Measurements from ENCODE around the gene SPACA4. TPM values are rescaled to one million over a fixed set of nuclear protein-coding genes. Genes with fewer than 3 reads are reported as not detected.

Gene SPACA4
- total RNA-seq, 1 experiment from 2014 or later = not detected

DNA sequence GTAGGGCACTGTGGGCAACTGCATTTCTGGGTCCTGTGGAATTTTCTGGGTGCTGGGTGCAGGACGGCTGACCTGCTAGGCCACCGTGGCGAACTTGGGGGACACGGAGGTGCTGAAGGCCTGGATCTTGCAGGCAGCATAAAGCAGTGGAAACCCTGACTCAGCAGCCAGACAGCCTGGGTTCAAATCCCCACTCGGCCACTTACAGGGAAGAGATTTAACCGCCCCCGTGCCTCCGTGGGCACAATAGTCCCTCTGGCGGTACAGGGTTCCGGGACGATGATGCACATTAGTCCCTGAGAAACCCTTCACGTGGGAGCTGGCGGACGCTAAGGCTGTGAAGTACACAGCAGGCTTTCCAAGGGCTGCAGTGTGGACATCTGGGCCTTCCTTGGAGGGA, 5.3 kb downstream of the SPACA4 start:
- no peak overlapping the region for H3K56ac ChIP-seq (ENCODE audit: insufficient read length, low read depth, low read length)
- no CpG with 5 or more reads among the region's 14 CpGs for WGBS (ENCODE audit: extremely low coverage, insufficient read length, low lambda C conversion rate)

More for the DNA sequence above, 5.3 kb downstream of the SPACA4 start:
- Histone ChIP-seq H4K91ac (ENCODE audit: insufficient read length, low read depth, low read length) (no peak overlapping the region), H2BK120ac (ENCODE audit: low read depth, low read length, poor library complexity, severe bottlenecking) (no peak overlapping the region), H3K27me3 (ENCODE audit: insufficient read depth, low read length) (no peaks in the 10 kb centered on the region), H2BK5ac (ENCODE audit: insufficient read length, low read length) (no peak overlapping the region), H3K9me3 (ENCODE audit: control insufficient read depth, low read depth, low read length) (no peaks in the 10 kb centered on the region), H2AFZ (ENCODE audit: low read length) (no peak overlapping the region), H3T11ph (ENCODE audit: low read length) (no peak overlapping the region), H2BK12ac (ENCODE audit: insufficient read length, low read depth, low read length) (no peak overlapping the region), H3K9ac (ENCODE audit: extremely low read depth, insufficient read length, low read length) (no peak overlapping the region), H2BK20ac (ENCODE audit: low read depth, low read length, poor library complexity, severe bottlenecking) (no peak overlapping the region), H3K23me2 (ENCODE audit: insufficient read length, low read depth, low read length, poor library complexity, severe bottlenecking) (no peaks in the 10 kb centered on the region), H3K4me2 (ENCODE audit: insufficient read depth, insufficient read length, low read length) (no peak overlapping the region), H3K27ac (ENCODE audit: insufficient read length, low read depth, low read length) (no peak overlapping the region), H3K18ac (ENCODE audit: insufficient read length, low read depth, low read length) (no peak overlapping the region), H2AK5ac (ENCODE audit: insufficient read length, low read length) (no peak overlapping the region), H4K20me1 (ENCODE audit: control insufficient read depth, insufficient read depth, insufficient read length) (no peaks in the 10 kb centered on the region), H3K79me2 (ENCODE audit: insufficient read depth, low read length) (no peaks in the 10 kb centered on the region; the same call in 1 of the 2 replicates), H3K14ac (ENCODE audit: insufficient read depth, low read length) (no peak overlapping the region), H4K8ac (replicated peaks; ENCODE audit: insufficient read length, low read depth, low read length) (no peak overlapping the region), H3K4ac (ENCODE audit: low read depth, low read length) (no peak overlapping the region), H4K5ac (ENCODE audit: insufficient read length, low read depth, low read length) (no peak overlapping the region), H3K79me1 (ENCODE audit: insufficient read depth, low read depth, low read length, poor library complexity, severe bottlenecking) (peaks cover 4% of the 10 kb centered on the region), H3K23ac (ENCODE audit: insufficient read length, low read depth, low read length) (no peak overlapping the region), H2BK15ac (ENCODE audit: low read depth, low read length) (no peak overlapping the region), H3K4me1 (ENCODE audit: insufficient read depth, low read length) (peaks cover 3% of the 10 kb centered on the region; the same call in 1 of the 2 replicates)
- Mint-ChIP-seq H3K4me1 (peaks cover 27 to 34% of the 10 kb centered on the region in 2 experiments), H3K4me3 (no peak overlapping the region), H3K27ac (no peak overlapping the region; a peak in 1 of 7 replicates), H3K9me3 (no peaks in the 10 kb centered on the region; a peak in 1 of 5 replicates), H3K27me3 (ENCODE audit: low read depth) (no peaks in the 10 kb centered on the region; the same call in 1 of the 2 replicates), H3K36me3 (ENCODE audit: insufficient read depth in 1 of 3, low read depth in 3 of 3) (peaks cover 17 to 41% (median 30%) of the 10 kb centered on the region in 3 experiments)
- DNase-seq = no peak
- TF ChIP-seq CTCF (conservative IDR thresholded peaks at IDR 0.05) = no peak
